ENCODE results near the gene FOXP1.

- TF ChIP-seq POLR2A (IDR thresholded peaks at IDR 0.05): no peak
- no peak for TF ChIP-seq CTCF (IDR thresholded peaks at IDR 0.05)
Measured at GRCh38 chr3:71565976-71566375, 17.6 kb downstream of the FOXP1 start.
